Measurements from ENCODE around the gene ARHGEF37.

The ARHGEF37 gene

DNA sequence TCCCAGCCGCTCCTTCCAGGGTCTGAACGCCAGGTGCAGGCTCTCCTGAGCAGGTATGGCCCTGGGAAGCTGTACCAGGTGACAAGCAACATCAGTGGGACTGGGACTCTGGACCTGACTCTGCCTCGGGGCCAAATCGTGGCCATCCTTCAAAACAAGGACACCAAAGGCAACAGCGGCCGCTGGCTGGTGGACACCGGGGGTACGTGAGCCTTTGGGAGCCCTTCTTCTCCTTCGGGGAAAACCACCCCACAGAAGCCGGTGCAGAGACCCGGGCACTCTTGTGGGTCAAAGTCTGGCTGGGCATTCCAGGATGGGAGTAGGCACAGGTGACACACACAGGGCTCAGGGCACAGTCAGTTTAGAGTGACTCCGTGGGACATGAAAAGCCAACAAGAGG lies 45.8 kb downstream of the ARHGEF37 start:
- TF ChIP-seq, protein P1, sequence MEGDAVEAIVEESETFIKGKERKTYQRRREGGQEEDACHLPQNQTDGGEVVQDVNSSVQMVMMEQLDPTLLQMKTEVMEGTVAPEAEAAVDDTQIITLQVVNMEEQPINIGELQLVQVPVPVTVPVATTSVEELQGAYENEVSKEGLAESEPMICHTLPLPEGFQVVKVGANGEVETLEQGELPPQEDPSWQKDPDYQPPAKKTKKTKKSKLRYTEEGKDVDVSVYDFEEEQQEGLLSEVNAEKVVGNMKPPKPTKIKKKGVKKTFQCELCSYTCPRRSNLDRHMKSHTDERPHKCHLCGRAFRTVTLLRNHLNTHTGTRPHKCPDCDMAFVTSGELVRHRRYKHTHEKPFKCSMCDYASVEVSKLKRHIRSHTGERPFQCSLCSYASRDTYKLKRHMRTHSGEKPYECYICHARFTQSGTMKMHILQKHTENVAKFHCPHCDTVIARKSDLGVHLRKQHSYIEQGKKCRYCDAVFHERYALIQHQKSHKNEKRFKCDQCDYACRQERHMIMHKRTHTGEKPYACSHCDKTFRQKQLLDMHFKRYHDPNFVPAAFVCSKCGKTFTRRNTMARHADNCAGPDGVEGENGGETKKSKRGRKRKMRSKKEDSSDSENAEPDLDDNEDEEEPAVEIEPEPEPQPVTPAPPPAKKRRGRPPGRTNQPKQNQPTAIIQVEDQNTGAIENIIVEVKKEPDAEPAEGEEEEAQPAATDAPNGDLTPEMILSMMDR (IDR thresholded peaks at IDR 0.05; ENCODE audit: borderline replicate concordance, insufficient read depth, low read depth, low read length): no peak
- no peak overlapping the region for H3K4me3 ChIP-seq (ENCODE audit: low read depth, low read length)

DNA sequence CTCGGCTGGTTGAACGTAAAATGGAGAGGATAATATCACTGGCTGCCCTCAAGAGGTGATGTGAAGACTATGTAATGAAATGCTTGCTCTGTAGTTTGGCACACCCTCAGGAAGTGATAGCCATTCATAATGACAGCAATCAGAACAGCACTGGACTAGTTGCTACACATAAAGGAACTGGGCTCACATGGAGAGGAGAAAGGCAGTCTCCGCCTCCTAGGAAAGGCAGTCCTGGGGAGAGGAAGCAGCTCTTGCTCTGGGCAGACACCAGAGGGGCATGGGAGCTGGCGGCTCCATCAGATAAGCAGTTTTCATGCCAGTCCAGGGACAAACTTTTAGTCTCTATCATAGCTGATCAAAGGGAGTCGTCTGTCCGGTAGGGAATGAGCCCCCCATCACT lies 46.9 kb downstream of the ARHGEF37 start:
- TF ChIP-seq, protein P1 (IDR thresholded peaks at IDR 0.05; ENCODE audit: borderline replicate concordance, insufficient read depth, low read depth, low read length): no peak
- H3K4me3 ChIP-seq (ENCODE audit: low read depth, low read length): no peak overlapping the region

DNA sequence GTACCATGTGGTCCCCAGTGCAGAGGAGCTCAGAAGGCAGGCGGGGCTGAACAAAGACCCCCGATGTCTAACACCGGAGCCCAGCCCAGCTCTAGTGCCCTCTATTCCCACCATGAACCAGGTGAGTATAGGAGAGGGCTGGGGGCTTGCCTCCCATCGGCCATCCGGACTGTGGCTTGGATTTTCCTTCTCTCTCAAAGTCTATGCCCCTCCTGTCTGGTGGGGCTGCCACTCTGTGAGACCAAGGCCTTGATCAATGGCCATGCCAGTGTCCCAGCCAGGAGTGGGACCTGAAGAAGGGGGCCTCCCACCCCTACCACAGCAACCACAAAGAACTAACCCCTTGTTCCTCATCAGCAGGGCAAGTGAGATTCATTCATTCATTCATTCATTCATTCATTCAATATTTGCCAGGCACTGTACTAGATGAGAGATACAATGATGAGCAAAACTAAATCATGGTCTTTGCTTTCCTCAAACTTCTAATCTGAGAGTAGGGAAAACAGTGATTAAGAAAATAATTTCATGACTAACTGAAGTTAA lies 47.6 kb downstream of the ARHGEF37 start:
- no peak overlapping the region for H3K4me3 ChIP-seq (ENCODE audit: low read depth, low read length)
- TF ChIP-seq, protein P1 (IDR thresholded peaks at IDR 0.05; ENCODE audit: borderline replicate concordance, insufficient read depth, low read depth, low read length): no peak

DNA sequence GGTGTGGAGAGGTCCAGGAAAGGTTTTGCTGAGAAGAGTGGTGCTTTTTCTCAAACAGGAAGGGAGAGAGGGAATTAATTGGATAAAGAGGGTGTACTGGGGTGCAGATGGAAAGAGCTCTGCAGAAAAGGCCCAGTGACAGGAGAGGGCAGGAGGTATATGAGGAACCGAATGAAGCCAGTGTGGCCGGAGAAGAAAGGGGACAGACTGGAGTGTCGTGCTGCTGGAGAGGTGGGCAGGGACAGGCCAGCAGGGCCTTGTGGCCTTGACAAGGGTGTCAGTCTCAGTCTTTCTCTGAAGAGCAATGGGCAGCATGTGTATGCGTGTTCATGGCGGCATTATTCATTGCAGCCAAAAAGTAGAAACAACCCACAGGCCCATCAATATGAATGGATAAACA lies 48.1 kb downstream of the ARHGEF37 start:
- no peak overlapping the region for H3K4me3 ChIP-seq (ENCODE audit: low read depth, low read length)
- TF ChIP-seq, protein P1 (IDR thresholded peaks at IDR 0.05; ENCODE audit: borderline replicate concordance, insufficient read depth, low read depth, low read length): no peak

DNA sequence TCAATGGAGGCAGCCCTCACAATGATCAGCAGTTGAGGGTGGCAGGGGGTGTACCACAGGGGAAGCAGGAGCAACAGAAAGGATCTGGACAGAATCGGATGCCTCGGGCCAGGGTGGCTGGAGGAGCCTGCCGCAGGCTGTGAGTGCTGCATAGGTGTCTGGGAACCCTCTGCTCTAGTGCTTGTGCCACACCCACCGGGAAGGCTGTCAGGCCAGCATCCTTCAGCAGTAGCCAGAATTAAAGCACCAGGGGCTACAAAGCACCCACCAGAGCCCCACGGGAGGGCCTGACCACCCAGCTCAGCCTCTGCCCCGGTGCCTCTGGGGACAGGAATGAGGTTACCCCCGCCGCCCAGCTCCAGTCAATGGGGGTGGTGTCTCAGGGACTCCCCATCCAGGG lies 49.0 kb downstream of the ARHGEF37 start:
- TF ChIP-seq, protein P1 (IDR thresholded peaks at IDR 0.05; ENCODE audit: borderline replicate concordance, insufficient read depth, low read depth, low read length): no peak

DNA sequence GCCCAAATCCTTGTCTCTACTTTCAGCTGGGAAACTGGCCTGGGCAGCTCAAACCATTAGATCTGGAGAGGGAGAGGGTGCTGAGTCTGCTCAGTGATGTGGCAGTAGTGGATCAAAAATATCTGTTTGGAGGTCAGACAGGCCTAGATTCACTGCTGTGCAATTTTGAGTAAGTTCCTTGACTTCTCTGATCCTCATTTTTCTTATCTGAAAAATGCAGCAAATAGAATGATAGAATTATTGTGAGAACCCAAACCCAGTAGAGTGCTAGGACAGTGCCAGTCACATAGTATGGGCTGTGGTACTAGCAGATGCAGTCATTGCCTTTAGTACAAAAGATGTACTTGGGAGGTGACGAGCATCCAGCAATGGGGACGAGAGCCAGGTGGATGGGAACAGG lies 50.2 kb downstream of the ARHGEF37 start:
- TF ChIP-seq, protein P1 (IDR thresholded peaks at IDR 0.05; ENCODE audit: borderline replicate concordance, insufficient read depth, low read depth, low read length): no peak
- H3K4me3 ChIP-seq (ENCODE audit: low read depth, low read length): no peak overlapping the region

More for the DNA sequence above, 49.0 kb downstream of the ARHGEF37 start:
- H3K4me3 ChIP-seq (ENCODE audit: low read depth, low read length): no peak overlapping the region
